ENCODE results near the gene GPR101.
"Not testable (repeated sequence)": the region's sequence is repeated elsewhere in the genome, so short reads cannot be mapped to it uniquely, and the experiment has no call there.

GPR101 gene

GRCh38 chrX:137025930-137026329 lies 7.9 kb downstream of the GPR101 start:
- no peak for DNase-seq

GRCh38 chrX:137000236-137000635 lies 33.6 kb downstream of the GPR101 start:
- not testable (repeated sequence) for DNase-seq

DNA sequence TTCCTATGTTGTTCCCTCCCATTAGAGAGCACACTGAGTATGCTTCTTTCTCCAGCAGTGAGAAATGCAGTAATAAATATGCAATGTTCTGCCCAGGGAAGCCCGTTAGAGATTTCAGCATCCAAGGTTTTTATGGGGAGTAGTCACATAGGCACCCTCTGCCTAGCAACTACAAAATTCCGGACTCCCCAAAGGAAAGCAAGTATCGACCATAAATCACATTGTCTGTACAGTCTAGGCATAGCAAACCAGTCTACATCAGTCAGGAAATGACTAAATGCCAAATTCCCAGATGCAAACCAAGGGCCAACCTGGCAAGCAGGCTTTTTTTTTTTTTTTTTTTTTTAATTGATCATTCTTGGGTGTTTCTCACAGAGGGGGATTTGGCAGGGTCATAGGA lies 34.8 kb downstream of the GPR101 start:
- DNase-seq: no peak

Data from activated CD4-positive, alpha-beta T cell treated with anti-CD3 and anti-CD28 coated beads, Interleukin-2, amount 50 U/mL, for 16 hours (primary cell).